ENCODE data around the gene ARX.

ARX gene

GRCh38 chrX:25016361-25016671, 551 bp upstream of the ARX start:
- DNase-seq, result no peak

GRCh38 chrX:25014366-25014838, 1.4 kb downstream of the ARX start:
- no peak for DNase-seq

- DNase-seq, result no peak
Observed at GRCh38 chrX:25013632-25014365, 2.0 kb downstream of the ARX start.

- DNase-seq, result no peak
Observed at GRCh38 chrX:25012793-25013631, 2.8 kb downstream of the ARX start.

GRCh38 chrX:25012433-25012735, 3.4 kb downstream of the ARX start:
- no peak for DNase-seq

GRCh38 chrX:25011589-25012432, 4.0 kb downstream of the ARX start:
- no peak for DNase-seq

- DNase-seq, result no peak
Observed at GRCh38 chrX:25010784-25011588, 4.8 kb downstream of the ARX start.

- no peak for DNase-seq
Observed at GRCh38 chrX:25009407-25009806, 6.4 kb downstream of the ARX start.

- DNase-seq, result no peak
Observed at GRCh38 chrX:25007059-25008053, 8.4 kb downstream of the ARX start.

- DNase-seq, result no peak
Observed at GRCh38 chrX:25006586-25007058, 9.1 kb downstream of the ARX start.

GRCh38 chrX:25005382-25006185, 10.2 kb downstream of the ARX start:
- DNase-seq, result no peak

- DNase-seq, result no peak
Observed at GRCh38 chrX:25005034-25005381, 10.8 kb downstream of the ARX start.

GRCh38 chrX:25004485-25005032, 11.2 kb downstream of the ARX start:
- no peak for DNase-seq

GRCh38 chrX:25004040-25004439, 11.7 kb downstream of the ARX start:
- DNase-seq, result no peak

GRCh38 chrX:25003066-25003849, 12.5 kb downstream of the ARX start:
- no peak for DNase-seq

- DNase-seq, result no peak
Observed at GRCh38 chrX:25002661-25003020, 13.1 kb downstream of the ARX start.

- no peak for DNase-seq
Observed at GRCh38 chrX:25001808-25002660, 13.7 kb downstream of the ARX start.

GRCh38 chrX:24999511-24999910, 16.3 kb downstream of the ARX start:
- no peak for DNase-seq
